H9 (cell line): ENCODE results near the gene SOCS6. TPM values are rescaled to one million over a fixed set of nuclear protein-coding genes. Genes with fewer than 3 reads are reported as not detected.

Experiments
- DNase-seq: peaks from one replicate; pipeline ENCODE4 v3.0.0-alpha.2; 2017
- H2AFZ ChIP-seq: one replicate; pipeline ENCODE4 v1.6.1; 2013; ENCODE audit warnings: mild to moderate bottlenecking, low read length, control low read depth, moderate library complexity
- H2AK5ac ChIP-seq: 2 replicates; pipeline ENCODE4 v1.6.1; 2013; ENCODE audit warnings: low read length, control low read depth, mixed read lengths; ENCODE audit not compliant: insufficient read length
- H2BK120ac ChIP-seq: one replicate; pipeline ENCODE4 v1.6.1; 2013; ENCODE audit warnings: low read depth, mild to moderate bottlenecking, low read length, control low read depth, inconsistent platforms; ENCODE audit not compliant: poor library complexity, severe bottlenecking
- H2BK12ac ChIP-seq: 2 replicates; pipeline ENCODE4 v1.6.1; 2013; ENCODE audit warnings: low read length, control low read depth, mixed read lengths, low read depth; ENCODE audit not compliant: insufficient read length
- H2BK15ac ChIP-seq: 2 replicates; pipeline ENCODE4 v1.6.1; 2013; ENCODE audit warnings: low read depth, low read length, control low read depth
- H2BK20ac ChIP-seq: one replicate; pipeline ENCODE4 v1.6.1; 2013; ENCODE audit warnings: low read depth, mild to moderate bottlenecking, low read length, control low read depth, inconsistent platforms; ENCODE audit not compliant: poor library complexity, severe bottlenecking
- H2BK5ac ChIP-seq: 2 replicates; pipeline ENCODE4 v1.6.1; 2013; ENCODE audit warnings: low read length, control low read depth, mixed read lengths; ENCODE audit not compliant: insufficient read length
- H3K14ac ChIP-seq: 2 replicates; pipeline ENCODE4 v1.6.1; 2013; ENCODE audit warnings: low read length, control low read depth; ENCODE audit not compliant: insufficient read depth
- H3K18ac ChIP-seq: 2 replicates; pipeline ENCODE4 v1.6.1; 2013; ENCODE audit warnings: low read depth, mild to moderate bottlenecking, mixed read lengths, low read length, control low read depth; ENCODE audit not compliant: insufficient read length
- H3K23ac ChIP-seq: 2 replicates; pipeline ENCODE4 v1.6.1; 2013; ENCODE audit warnings: low read length, control low read depth, mixed read lengths, low read depth; ENCODE audit not compliant: insufficient read length
- H3K23me2 ChIP-seq: 2 replicates; pipeline ENCODE4 v1.6.1; 2013; ENCODE audit warnings: low read depth, mild to moderate bottlenecking, mixed read lengths, low read length, control low read depth; ENCODE audit not compliant: insufficient read length, poor library complexity, severe bottlenecking
- H3K27ac ChIP-seq: 2 replicates; pipeline ENCODE4 v1.5.1; 2013; ENCODE audit warnings: low read length, control low read depth, mixed read lengths, low read depth; ENCODE audit not compliant: insufficient read length
- H3K27me3 ChIP-seq: 2 replicates; pipeline ENCODE4 v1.6.1; 2013; ENCODE audit warnings: low read length, control low read depth, inconsistent platforms; ENCODE audit not compliant: insufficient read depth
- H3K4ac ChIP-seq: 2 replicates; pipeline ENCODE4 v1.6.1; 2013; ENCODE audit warnings: low read depth, mild to moderate bottlenecking, control low read depth, inconsistent platforms, low read length, moderate library complexity
- H3K4me1 ChIP-seq: 2 replicates; pipeline ENCODE4 v1.6.1; 2013; ENCODE audit warnings: low read length, control low read depth, inconsistent platforms; ENCODE audit not compliant: insufficient read depth
- H3K4me2 ChIP-seq: 2 replicates; pipeline ENCODE4 v1.6.1; 2013; ENCODE audit warnings: low read length, control low read depth, mixed read lengths; ENCODE audit not compliant: insufficient read length, insufficient read depth
- H3K56ac ChIP-seq: 2 replicates; pipeline ENCODE4 v1.6.1; 2013; ENCODE audit warnings: low read depth, mild to moderate bottlenecking, mixed read lengths, low read length, control low read depth; ENCODE audit not compliant: insufficient read length
- H3K79me1 ChIP-seq: 2 replicates; pipeline ENCODE4 v1.6.1; 2013; ENCODE audit warnings: low read depth, mild to moderate bottlenecking, moderate library complexity, low read length, control low read depth, inconsistent platforms; ENCODE audit not compliant: insufficient read depth, poor library complexity, severe bottlenecking
- H3K79me2 ChIP-seq: 2 replicates; pipeline ENCODE4 v1.6.1; 2013; ENCODE audit warnings: low read length, control low read depth, inconsistent platforms; ENCODE audit not compliant: insufficient read depth
- H3K9ac ChIP-seq: 2 replicates; pipeline ENCODE4 v1.6.1; 2013; ENCODE audit warnings: low read length, control low read depth, mixed read lengths; ENCODE audit not compliant: insufficient read length; ENCODE audit errors: extremely low read depth
- H3K9me3 ChIP-seq: one replicate; pipeline ENCODE4 v1.6.1; 2013; ENCODE audit warnings: low read depth, low read length, inconsistent platforms; ENCODE audit not compliant: control insufficient read depth
- H3T11ph ChIP-seq: one replicate; pipeline ENCODE4 v1.6.1; 2013; ENCODE audit warnings: mild to moderate bottlenecking, low read length, control low read depth, inconsistent platforms
- H4K20me1 ChIP-seq: one replicate; pipeline ENCODE4 v1.6.1; 2013; ENCODE audit not compliant: control insufficient read depth, insufficient read length, insufficient read depth
- H4K5ac ChIP-seq: 2 replicates; pipeline ENCODE4 v1.6.1; 2013; ENCODE audit warnings: low read depth, mild to moderate bottlenecking, mixed read lengths, low read length, control low read depth; ENCODE audit not compliant: insufficient read length
- H4K8ac ChIP-seq: replicated peaks from 2 replicates; pipeline ENCODE4 v1.6.1; 2013; ENCODE audit warnings: low read length, control low read depth, mixed read lengths, low read depth; ENCODE audit not compliant: insufficient read length
- H4K91ac ChIP-seq: 2 replicates; pipeline ENCODE4 v1.6.1; 2013; ENCODE audit warnings: low read depth, mild to moderate bottlenecking, moderate library complexity, mixed read lengths, low read length, control low read depth; ENCODE audit not compliant: insufficient read length
- H3K27ac Mint-ChIP-seq, 3 experiments: 2 replicates in 2 of 3; 3 replicates in 1 of 3; pipeline ENCODE4 v1.8.0; 2020 to 2021; ENCODE audit warnings: mixed read lengths in 3 of 3, mild to moderate bottlenecking in 1 of 3, moderate library complexity in 1 of 3
- H3K27me3 Mint-ChIP-seq: 2 replicates; pipeline ENCODE4 v1.8.0; 2021; ENCODE audit warnings: low read depth, mild to moderate bottlenecking, moderate library complexity, mixed read lengths
- H3K36me3 Mint-ChIP-seq, 3 experiments: 2 replicates in 2 of 3; 3 replicates in 1 of 3; pipeline ENCODE4 v1.8.0; 2020 to 2021; ENCODE audit warnings: low read depth in 3 of 3, mixed read lengths in 3 of 3; ENCODE audit not compliant: insufficient read depth in 1 of 3
- H3K4me1 Mint-ChIP-seq, 2 experiments: 2 replicates each; pipeline ENCODE4 v1.8.0; 2020; ENCODE audit warnings: mixed read lengths in 2 of 2
- H3K4me3 Mint-ChIP-seq, 2 experiments: 2 replicates in 1 of 2; 3 replicates in 1 of 2; pipeline ENCODE4 v1.8.0; 2020 to 2021; ENCODE audit warnings: mild to moderate bottlenecking in 2 of 2, mixed read lengths in 2 of 2, moderate library complexity in 1 of 2
- H3K9me3 Mint-ChIP-seq, 2 experiments: 2 replicates in 1 of 2; 3 replicates in 1 of 2; pipeline ENCODE4 v1.8.0; 2020; ENCODE audit warnings: mild to moderate bottlenecking in 2 of 2, mixed read lengths in 2 of 2, moderate library complexity in 1 of 2
- CTCF ChIP-seq: fragments of 200-600 bp; sonication (generic); conservative IDR thresholded peaks from 3 replicates; pipeline ENCODE4 v1.8.0; 2021; ENCODE audit warnings: antibody characterized with exemption, mild to moderate bottlenecking
- WGBS: extraction: QIAGEN DNeasy Blood & Tissue Kit; methylation state at CpG from one replicate; pipeline ENCODE4 v1.1.7; 2013; ENCODE audit warnings: missing lambda C conversion rate, low lambda C conversion rate, mixed read lengths; ENCODE audit not compliant: insufficient read length; ENCODE audit errors: extremely low coverage; 5-methylcytosine and 5-hydroxymethylcytosine counted together
- total RNA-seq: library from RNA; stranded (reverse); gene quantifications from 2 replicates; pipeline ENCODE4 v1.2.1, GENCODE V29; 2021

Gene SOCS6
- total RNA-seq, 1 experiment from 2014 or later, result 24.5 TPM

GRCh38 chr18:70280007-70280925 lies 8.6 kb upstream of the SOCS6 start:
- H2AK5ac ChIP-seq, result no peak overlapping the region
- no peak overlapping the region for H3K4me2 ChIP-seq
- H3K4me1 ChIP-seq, result no peaks in the 10 kb centered on the region
- H4K5ac ChIP-seq, result no peak overlapping the region
- H4K20me1 ChIP-seq, result no peaks in the 10 kb centered on the region
- H3K14ac ChIP-seq, result no peak overlapping the region
- Mint-ChIP-seq H3K4me3 (no peak overlapping the region), H3K4me1 (peaks cover 0 to 9% of the 10 kb centered on the region in 2 experiments; a peak in 2 of 4 replicates), H3K27ac (no peak overlapping the region), H3K27me3 (no peaks in the 10 kb centered on the region), H3K9me3 (peaks cover 3 to 8% of the 10 kb centered on the region in 2 experiments; a peak in 3 of 5 replicates), H3K36me3 (no peaks in the 10 kb centered on the region; a peak in 1 of 7 replicates)
- H3K27me3 ChIP-seq, result no peaks in the 10 kb centered on the region
- no peak overlapping the region for H4K91ac ChIP-seq
- H3K9me3 ChIP-seq, result no peaks in the 10 kb centered on the region
- no peak overlapping the region for H4K8ac ChIP-seq
- H3T11ph ChIP-seq, result no peak overlapping the region
- H2BK5ac ChIP-seq, result no peak overlapping the region
- H2BK20ac ChIP-seq, result no peak overlapping the region
- H3K23ac ChIP-seq, result no peak overlapping the region
- H2AFZ ChIP-seq, result no peak overlapping the region
- H3K79me1 ChIP-seq, result no peaks in the 10 kb centered on the region
- no peak for TF ChIP-seq CTCF
- no peak for DNase-seq
- no peaks in the 10 kb centered on the region for H3K79me2 ChIP-seq
- no peak overlapping the region for H2BK120ac ChIP-seq
- no peak overlapping the region for H2BK12ac ChIP-seq
- no peak overlapping the region for H3K56ac ChIP-seq
- no CpG with 5 or more reads among the region's 5 CpGs for WGBS
- H3K4ac ChIP-seq, result no peak overlapping the region
- H3K18ac ChIP-seq, result no peak overlapping the region
- no peak overlapping the region for H3K27ac ChIP-seq
- H2BK15ac ChIP-seq, result no peak overlapping the region
- no peaks in the 10 kb centered on the region for H3K23me2 ChIP-seq
- H3K9ac ChIP-seq, result no peak overlapping the region
